Breast epithelium (tissue), 3 donors: ENCODE measurements around the gene C1QTNF9.

Experiments used
- POLR2A ChIP-seq: fragments of 450-650 bp; IDR thresholded peaks from one replicate; pipeline ENCODE4 v1.6.1; 2016; ENCODE audit warnings: antibody characterized with exemption, mild to moderate bottlenecking, moderate library complexity
- POLR2AphosphoS5 ChIP-seq, 3 donors: sonication (generic); formaldehyde crosslinking; IDR thresholded peaks; one replicate each; pipeline ENCODE4 v1.6.1; 2017; ENCODE audit warnings: antibody characterized with exemption in 3 of 3
- TF ChIP-seq, protein P1 (sequence below), 3 donors: fragments of 450-650 bp; IDR thresholded peaks; one replicate each; pipeline ENCODE4 v1.5.1; 2016 to 2017; ENCODE audit warnings: antibody characterized with exemption in 3 of 3, mild to moderate bottlenecking in 3 of 3, moderate library complexity in 3 of 3

- TF ChIP-seq POLR2A (no peak), POLR2AphosphoS5 (IDR thresholded peaks at IDR 0.05) (no peak)
- TF ChIP-seq, protein P1, sequence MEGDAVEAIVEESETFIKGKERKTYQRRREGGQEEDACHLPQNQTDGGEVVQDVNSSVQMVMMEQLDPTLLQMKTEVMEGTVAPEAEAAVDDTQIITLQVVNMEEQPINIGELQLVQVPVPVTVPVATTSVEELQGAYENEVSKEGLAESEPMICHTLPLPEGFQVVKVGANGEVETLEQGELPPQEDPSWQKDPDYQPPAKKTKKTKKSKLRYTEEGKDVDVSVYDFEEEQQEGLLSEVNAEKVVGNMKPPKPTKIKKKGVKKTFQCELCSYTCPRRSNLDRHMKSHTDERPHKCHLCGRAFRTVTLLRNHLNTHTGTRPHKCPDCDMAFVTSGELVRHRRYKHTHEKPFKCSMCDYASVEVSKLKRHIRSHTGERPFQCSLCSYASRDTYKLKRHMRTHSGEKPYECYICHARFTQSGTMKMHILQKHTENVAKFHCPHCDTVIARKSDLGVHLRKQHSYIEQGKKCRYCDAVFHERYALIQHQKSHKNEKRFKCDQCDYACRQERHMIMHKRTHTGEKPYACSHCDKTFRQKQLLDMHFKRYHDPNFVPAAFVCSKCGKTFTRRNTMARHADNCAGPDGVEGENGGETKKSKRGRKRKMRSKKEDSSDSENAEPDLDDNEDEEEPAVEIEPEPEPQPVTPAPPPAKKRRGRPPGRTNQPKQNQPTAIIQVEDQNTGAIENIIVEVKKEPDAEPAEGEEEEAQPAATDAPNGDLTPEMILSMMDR (IDR thresholded peaks at IDR 0.05): no peak
Measured at GRCh38 chr13:24356270-24356669, 46.9 kb downstream of the C1QTNF9 start.
